NCI-H2081 treated with DMSO at 0.1 percent for 48 hours (cell line): ENCODE measurements around the gene SDCCAG8.

ENCODE experiments used
- DNase-seq: peaks from one replicate; lab custom pipeline; 2025; lab: John Stamatoyannopoulos, UW

SDCCAG8 gene

GRCh38 chr1:243254233-243254926, 1.5 kb upstream of the SDCCAG8 start:
- peak; percentile 30 for DNase-seq

GRCh38 chr1:243254927-243255790, 682 bp upstream of the SDCCAG8 start, which contains the start of gene CEP170:
TSS of gene CEP170 (minus strand) at chr1:243255281. CDS start at chr1:243225280, 30,001 bp downstream.
- DNase-seq: peak; percentile 98

- peak; percentile 10 for DNase-seq
These were observed 749 bp downstream of the SDCCAG8 start for GRCh38 chr1:243256590-243256989.

DNA sequence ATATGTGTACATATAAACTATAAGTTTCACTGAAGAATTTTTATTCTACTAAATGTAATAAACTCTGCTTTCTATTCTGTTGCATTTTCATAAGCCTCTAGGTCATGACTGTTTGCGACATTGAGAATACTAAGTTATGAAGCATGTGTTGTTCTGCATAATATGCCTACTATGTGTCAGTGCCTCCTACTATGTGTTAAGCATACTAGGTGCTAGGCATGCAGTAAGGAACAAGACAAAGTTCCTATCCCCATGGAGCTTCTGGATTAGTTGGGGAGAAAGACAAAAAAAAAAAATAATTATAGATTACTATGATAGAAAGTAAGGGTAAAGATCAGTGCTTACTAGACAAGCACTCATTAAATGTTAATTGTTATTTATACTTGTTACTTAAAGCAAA, 1.3 kb downstream of the SDCCAG8 start:
- DNase-seq: no peak

DNA sequence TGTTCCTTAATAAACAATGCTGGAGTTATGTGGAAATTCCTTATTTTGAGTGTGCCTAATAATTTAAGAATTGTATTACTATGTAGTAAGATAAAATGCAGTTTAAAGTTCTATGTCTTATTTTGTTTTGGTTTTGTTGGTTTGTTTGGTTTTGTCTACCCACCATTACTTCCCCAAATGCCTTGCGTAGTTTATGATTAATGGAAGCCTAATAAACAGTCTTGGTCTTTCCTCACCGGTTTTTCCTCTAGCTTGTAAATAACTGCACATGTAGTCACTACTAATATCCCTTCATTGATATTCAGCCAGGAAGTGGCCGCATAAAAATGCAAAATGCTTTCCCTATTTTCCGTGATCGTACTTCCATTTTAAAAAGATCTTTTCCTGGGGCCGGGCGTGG, 2.9 kb downstream of the SDCCAG8 start:
- no peak for DNase-seq

- no peak for DNase-seq
These were observed 4.5 kb downstream of the SDCCAG8 start for GRCh38 chr1:243260221-243260880.

GRCh38 chr1:243261390-243261789, 5.5 kb downstream of the SDCCAG8 start:
- DNase-seq: no peak

GRCh38 chr1:243264717-243265116, 8.9 kb downstream of the SDCCAG8 start:
- no peak for DNase-seq

GRCh38 chr1:243266231-243266630, 10.4 kb downstream of the SDCCAG8 start:
- no peak for DNase-seq

- DNase-seq: no peak
These were observed 11.6 kb downstream of the SDCCAG8 start for GRCh38 chr1:243267471-243267880.

DNA sequence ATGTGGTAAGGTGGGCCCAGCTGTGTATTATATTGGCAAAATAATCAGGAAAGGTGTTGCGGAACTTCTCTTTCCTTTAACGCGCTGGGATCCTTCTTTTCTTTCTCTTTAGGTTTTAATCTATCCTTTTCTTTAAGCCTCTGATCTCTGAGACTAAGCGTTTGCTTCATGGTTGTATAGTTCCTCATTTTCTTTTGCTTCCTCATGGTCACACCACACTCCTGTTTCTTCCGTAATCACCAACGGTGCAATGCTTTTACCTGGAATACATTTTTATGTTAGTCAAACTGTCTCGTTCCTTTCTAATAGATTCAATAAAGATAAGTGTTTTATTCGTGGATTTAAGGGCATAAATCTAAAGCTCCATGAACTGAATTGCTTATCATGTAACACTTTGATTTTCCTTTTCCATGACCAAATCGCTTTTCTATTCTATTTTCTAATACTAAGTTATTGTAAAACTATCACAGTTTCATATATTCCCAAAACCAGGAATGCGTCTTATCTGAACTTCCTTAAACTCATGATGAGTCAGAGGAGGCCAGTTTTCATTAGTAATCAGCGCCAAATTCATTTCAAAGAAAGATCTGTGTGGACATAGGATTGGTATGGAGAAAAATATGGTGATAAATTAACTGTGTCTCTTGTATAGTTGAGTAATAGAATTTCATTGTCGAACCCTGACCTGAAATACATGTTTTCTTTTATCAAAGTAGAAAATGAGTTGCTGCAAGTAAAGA, 12.2 kb downstream of the SDCCAG8 start:
- DNase-seq: no peak

DNA sequence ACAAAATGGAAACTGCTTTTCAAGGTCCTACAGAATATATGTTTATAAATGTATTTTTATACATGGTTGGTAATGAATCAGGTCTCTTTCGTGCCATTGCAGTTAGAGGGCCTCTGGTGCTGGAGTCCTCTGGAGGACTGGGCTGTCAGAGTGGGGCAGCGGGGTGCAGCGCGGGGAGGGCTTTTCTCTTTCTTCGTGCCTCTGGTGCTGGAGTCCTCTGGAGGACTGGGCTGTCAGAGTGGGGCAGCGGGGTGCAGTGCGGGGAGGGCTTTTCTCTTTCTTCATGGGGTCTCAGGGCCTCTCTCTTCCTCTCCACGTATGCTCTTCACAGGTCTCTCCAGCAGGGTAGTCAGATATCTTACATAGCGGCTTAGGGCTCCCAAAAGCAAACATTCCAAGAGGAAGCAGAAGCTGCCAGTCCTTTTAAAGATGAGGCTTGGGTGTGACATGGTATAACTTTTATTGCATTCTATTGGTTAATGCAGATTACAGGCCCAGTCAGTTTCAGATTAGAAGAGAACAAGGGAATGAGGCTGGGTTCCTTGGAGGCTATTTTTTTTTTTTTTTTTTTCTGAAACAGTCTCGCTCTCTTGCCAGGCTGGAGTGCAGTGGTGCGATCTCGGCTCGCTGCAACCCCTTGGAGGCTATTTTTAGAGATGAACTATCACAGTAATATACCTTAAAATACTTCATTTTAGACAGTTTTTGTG, 13.1 kb downstream of the SDCCAG8 start:
- no peak for DNase-seq

DNA sequence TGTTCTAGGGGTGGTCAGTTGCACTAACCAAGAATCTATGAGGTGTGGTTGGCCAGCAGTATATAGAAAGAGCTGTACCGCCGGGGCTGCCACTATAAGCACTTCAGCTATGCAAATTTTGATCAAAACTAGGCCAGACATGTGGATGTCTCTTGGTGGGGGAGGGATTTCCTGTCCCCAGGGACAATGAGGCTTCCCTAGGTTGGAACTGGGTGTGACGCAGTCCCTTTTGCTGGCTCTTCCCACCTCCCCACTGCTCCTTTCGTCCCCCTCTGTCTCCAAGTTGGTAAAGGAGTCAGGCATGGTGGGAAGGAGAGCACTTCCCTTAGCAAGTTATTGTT, 13.6 kb downstream of the SDCCAG8 start:
- no peak for DNase-seq

DNA sequence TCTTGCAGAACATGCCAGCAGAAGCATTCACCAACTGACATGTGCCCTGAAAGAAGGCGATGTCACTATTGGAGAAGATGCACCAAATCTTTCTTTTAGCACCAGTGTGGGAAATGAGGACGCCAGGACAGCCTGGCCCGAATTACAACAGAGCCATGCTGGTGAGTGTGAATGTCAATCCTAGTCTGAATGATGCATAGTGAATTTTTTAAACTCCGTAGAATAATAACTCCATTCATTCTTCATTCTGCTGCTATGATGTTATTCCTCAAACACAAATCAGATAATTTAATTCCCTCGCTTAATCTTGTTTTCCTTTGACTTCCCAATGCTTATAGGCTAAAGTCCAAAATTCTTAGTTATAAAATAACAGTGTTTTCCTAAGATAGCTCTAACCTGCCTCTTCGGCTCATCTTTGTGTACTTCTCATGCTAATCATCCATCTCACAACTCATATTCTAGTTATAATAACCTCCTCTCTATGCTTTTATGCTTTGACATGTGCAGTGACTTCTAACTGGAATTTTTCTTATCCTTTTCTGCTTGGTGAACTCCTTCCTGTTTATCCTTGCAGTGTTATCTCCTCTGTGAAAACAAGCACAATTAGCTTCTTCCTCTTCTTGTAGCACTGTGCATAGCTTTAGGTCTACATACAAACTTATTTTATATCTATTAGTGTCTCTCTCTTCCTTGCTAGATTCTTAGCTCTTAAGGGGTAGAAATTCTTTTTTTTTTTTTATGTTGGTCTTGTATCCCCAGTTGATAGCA, 14.4 kb downstream of the SDCCAG8 start:
- no peak for DNase-seq

- no peak for DNase-seq
These were observed 16.2 kb downstream of the SDCCAG8 start for GRCh38 chr1:243271996-243272395.

GRCh38 chr1:243272401-243272800, 16.6 kb downstream of the SDCCAG8 start:
- DNase-seq: no peak

DNA sequence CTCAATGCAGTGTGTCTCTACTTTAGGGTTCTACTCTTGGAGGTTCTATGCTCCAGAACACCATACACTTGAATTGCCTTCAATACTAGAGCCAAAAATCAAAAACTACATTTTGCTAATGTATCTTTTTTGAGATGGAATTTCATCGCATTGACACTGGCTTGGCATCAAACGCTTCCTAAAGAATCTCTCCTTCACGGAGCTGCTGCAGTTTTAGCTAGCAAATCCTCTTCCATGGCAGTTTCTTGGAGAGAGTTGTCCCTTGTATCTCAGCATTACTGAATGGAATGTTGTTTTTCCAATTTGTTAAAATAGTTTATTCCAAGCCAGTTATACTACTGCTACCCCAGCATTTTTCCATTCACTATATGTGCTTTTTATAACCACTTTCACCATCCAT, 17.7 kb downstream of the SDCCAG8 start:
- DNase-seq: no peak

DNA sequence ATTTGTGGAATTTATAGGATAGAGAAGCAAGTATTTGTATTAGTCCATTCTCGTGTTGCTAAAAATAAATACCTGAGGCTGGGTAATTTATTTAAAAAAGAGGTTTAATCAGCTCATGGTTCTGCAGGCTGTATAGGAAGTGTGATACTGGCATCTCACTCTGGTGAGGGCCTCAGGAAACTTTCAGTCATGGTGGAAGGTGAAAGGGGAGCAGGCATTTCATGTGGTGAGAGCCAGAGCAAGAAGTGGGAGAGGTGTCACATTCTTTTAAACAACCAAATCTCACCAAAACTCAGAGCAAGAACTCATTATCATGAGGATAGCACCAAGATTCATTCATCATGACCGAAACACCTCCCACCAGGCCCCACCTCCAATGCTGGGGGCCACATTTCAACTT, 18.1 kb downstream of the SDCCAG8 start:
- no peak for DNase-seq

- no peak for DNase-seq
These were observed 19.5 kb downstream of the SDCCAG8 start for GRCh38 chr1:243275316-243275715.

- DNase-seq: no peak
These were observed 24.8 kb downstream of the SDCCAG8 start for GRCh38 chr1:243280571-243281129.
